GM19239 (cell line): Measurements from ENCODE around the gene SH3YL1.
"Not testable (repeated sequence)": the region's sequence is repeated elsewhere in the genome, so short reads cannot be mapped to it uniquely, and the experiment has no call there.

Source experiments
- DNase-seq: peaks from one replicate; pipeline ENCODE4 v3.0.0; 2011; ENCODE audit warnings: low spot score; ENCODE audit not compliant: insufficient read length
- FAIRE-seq: peaks from 2 replicates; lab custom pipeline; 2011; peaks lifted over from hg19 to GRCh38; lab: Jason Lieb, UNC

SH3YL1 gene

DNA sequence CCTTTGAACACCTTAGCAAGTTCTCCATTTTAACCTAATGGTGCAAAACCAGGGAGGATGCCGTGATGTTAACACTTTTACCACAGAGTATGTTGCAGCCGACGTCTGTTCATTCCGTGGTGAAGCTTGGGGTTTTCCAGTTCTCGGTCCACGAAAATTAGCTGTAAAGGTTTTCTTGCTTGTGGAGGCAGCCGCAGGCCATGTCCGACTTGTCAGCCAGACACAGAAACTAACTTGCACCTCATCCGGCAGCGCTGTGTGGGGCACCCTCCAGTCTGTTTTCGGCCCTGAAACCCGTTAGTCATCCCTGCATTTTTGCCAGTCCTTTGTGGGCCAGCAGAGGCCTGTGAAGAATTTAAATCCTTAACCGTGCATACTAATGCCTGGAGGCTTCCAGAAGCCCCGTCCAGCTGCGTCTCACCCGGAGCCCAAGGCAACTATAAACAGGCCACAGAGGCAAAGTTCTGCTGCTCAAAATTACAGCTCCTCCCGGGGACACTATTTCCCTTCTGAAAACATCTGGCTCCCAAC, 70.6 kb downstream of the SH3YL1 start:
- DNase-seq, result no peak
- FAIRE-seq, result no peak

GRCh38 chr2:191311-192190, 72.3 kb downstream of the SH3YL1 start:
- no peak for FAIRE-seq
- no peak for DNase-seq

DNA sequence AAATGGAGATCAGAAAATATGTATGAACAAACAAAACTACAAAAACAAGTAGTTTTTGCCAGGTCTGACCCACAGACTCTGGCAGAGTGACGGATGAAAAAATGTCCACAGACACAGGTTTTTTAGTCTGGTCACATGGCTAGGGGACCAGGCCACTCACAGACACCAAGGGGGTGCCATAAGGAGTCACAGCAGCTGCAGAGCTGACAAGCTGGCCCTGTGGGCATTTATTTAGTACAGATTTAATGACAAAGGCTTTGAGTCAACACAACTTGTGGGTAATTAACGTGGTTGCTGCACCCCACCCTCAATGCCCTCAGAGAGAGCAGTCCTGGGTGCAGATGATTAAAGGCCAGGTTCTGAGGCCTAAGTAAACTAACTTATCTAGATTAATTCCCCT, 76.0 kb downstream of the SH3YL1 start:
- DNase-seq (no peak), FAIRE-seq (no peak)

- FAIRE-seq (no peak), DNase-seq (no peak)
Measured at GRCh38 chr2:185221-185620, 78.6 kb downstream of the SH3YL1 start.

DNA sequence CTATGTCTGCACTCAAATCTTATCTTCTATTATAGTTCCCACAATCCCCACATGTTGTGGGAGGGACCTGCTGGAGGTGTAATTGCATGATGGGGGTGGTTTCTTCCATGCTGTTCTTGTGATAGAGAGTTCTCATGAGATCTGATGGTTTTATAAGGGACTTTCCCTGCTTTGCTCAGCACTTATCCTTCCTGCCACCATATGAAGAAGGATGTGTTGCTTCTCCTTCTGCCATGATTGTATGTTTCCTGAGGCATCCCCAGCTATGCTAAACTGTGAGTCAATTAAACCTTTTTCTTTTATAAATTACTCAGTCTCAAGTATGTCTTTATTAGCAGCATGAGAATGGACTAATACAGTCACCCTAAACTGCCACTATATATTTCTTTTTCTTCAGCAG, 79.1 kb downstream of the SH3YL1 start:
- no peak for FAIRE-seq

DNA sequence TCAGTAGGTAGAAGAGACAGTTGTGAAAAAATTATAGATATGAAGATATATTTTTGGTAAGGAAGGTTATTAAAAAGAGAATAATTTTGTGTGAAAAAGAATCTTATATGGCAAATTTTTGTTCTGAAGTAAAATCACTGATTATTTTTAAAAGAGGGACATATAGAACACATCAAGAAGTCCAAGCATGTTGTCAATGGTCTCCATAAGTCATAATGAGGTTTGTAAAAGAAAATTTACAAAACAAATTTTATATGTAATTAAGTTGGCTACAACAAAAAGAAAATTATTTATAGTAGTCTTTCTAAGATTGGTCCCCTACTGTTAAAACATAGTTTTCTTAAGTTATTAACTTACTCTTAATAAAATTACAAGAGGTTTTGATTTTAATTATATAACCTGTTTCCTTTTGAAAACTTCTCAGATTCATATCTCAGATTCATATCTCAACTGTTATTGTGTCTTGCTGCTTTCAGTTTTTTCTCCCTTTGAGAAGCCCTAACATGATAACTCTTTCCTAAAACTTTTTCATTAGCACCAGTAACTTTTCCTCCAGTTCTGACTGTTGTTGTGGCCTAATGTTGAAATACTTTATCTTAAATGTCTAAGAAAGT, 81.2 kb downstream of the SH3YL1 start:
- no peak for FAIRE-seq
- DNase-seq, result no peak

More for the DNA sequence above, 79.1 kb downstream of the SH3YL1 start:
- no peak for DNase-seq

DNA sequence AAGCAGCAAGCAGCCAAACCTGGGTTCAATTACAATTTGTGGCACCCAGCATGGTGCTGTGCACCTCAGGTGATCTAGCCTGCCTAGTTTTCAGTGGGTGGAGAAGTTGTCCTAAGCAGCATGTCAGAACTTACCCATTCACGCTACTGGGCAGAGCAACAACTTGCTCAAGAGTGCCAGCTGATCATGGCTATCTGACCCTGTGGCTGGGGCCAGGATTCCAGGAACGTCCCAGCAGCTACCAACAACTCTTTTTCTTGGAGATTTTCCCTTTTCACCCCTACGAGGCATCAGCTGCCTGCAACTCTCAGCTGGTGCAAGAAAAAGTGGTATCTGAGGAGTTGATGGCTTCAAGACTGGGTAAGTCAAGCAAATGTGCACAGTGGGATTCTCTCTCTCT, 83.5 kb downstream of the SH3YL1 start:
- DNase-seq, result no peak
- FAIRE-seq, result no peak

- no peak for FAIRE-seq
- no peak for DNase-seq
Measured at GRCh38 chr2:179886-180285, 83.9 kb downstream of the SH3YL1 start.

GRCh38 chr2:177733-178132, 86.1 kb downstream of the SH3YL1 start:
- no peak for FAIRE-seq

GRCh38 chr2:176917-177316, 86.9 kb downstream of the SH3YL1 start:
- DNase-seq (no peak), FAIRE-seq (no peak)

More at GRCh38 chr2:177733-178132, 86.1 kb downstream of the SH3YL1 start:
- no peak for DNase-seq

DNA sequence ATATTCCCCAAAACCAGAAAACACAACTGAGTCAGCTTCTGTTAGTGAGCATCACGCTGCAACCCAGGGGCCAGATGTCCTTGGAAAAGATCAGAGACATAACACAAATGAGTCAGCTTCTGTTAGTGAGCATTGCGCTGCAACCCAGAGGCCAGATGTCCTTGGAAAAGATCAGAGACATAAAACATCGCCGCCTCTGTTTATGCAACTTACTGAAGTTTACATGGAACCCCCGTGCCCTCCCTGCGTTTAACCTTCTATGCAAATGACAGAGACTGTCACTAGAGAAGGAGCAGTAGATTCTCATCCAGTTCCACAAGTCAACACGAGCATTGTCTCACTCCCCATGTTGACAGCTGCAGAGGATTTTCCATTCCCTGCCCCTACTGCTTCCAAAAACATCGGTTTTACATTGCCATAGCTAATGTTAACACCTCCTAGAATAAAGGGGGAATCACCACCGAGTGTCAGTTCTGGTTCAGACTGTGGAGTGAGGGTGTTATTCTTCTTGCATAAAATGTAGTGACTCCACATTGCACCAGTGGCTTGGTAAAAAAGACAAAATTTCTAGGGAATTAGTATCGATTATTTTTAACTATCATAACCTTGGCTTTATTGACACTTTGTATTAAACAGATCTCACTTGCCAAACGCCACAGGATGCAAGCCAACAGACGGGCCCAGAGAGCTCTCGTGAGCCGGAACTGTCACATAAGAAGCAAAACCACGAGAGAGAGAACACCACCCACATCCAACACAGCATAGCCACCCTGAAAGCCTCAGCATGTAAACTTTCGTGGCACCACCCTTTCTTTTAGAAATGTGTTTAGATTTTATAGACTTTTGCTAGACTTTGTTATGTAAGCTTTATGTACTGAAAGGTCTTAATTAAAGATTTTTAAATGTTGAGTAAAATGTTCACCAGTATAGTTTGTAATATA, 87.7 kb downstream of the SH3YL1 start:
- DNase-seq (no peak), FAIRE-seq (no peak)

DNA sequence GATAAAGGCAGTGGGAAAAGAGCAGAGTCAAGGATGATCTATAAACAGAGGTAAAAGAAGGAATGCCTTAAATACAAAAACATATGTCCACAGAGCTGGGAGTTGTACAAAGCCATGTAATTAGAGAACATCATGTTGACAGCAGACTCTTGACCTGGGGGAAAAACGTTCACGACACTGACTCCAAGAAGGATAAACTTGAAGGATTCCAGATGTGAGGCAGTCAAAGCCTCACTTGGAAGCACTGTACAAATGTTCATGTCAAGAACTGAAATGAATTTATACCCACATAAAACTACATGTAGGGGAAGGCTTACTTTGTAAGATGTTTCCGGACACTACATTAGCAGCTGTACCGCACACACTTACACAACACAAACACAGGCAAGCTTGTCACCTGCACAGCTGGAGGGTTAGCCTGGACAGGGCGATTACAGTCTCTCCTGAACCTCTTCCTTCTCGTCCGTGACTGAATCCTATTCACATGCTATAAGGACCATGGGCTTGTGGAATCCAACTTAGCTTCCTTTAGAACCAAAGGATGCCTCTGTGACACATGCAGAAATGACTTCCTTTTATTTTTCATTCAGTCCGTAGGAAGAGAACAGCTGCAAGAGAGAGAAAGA, 88.6 kb downstream of the SH3YL1 start:
- DNase-seq (no peak), FAIRE-seq (no peak)

DNA sequence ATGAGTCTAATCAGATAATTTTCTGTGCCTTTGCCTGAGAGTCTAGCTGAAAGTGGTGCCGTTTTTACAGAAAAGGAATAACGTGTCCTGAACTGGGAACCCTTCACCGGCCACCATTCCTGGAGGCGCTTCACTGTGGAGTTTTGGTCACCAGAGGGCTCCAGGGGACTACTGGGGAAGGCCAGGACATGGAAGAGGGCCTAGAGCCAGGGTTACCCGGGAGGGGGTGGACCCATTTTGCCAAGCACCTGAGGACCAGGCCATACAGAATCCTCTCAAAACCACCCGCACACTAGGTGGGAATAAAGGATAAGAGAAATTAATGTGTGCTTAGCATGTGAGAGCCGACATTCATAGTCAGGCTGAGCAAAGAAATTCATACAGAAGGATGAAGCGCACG, 91.7 kb downstream of the SH3YL1 start:
- not testable (repeated sequence) for FAIRE-seq, DNase-seq

DNA sequence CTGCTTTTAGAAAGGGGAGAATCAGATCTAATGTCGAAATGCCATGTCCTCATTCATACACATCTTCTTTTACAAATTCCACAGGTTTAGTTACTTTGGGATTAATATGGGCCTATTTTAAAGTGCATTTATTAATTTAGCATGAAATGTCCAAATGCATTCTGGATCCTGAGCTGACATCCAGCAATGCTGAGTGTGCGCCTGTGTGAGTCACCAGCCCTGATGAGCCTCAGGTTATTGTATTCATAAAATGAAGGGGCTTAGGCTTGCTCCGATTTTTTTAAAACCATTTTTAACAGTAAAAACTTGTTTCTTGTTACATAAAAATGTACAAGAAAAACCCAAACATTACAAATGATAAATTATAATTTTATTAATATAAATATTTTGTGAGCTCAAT, 94.1 kb downstream of the SH3YL1 start:
- DNase-seq (no peak), FAIRE-seq (no peak)
